ENCODE data around the gene ZNF771.
"Not testable (repeated sequence)": the region's sequence is repeated elsewhere in the genome, so short reads cannot be mapped to it uniquely, and the experiment has no call there.

The ZNF771 gene

DNA sequence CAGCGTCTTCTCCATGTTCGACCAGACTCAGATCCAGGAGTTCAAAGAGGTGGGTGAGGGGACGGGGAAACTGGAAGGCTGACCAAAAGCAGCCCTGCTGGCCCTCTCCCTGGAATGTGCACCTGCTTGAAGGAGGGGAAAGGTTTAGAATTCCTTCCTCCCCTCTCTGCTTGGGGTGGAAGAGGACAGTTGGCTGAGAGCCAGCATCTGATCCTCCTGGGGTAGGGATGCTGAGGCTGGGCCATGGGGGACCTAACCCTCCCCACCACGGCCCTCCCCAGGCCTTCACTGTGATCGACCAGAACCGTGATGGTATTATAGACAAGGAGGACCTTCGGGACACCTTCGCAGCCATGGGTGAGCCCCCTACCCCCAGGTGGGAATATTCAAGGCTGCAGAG, 31.5 kb upstream of the ZNF771 start:
- DNase-seq (ENCODE audit: low read depth in 2 of 2) = no peak

DNA sequence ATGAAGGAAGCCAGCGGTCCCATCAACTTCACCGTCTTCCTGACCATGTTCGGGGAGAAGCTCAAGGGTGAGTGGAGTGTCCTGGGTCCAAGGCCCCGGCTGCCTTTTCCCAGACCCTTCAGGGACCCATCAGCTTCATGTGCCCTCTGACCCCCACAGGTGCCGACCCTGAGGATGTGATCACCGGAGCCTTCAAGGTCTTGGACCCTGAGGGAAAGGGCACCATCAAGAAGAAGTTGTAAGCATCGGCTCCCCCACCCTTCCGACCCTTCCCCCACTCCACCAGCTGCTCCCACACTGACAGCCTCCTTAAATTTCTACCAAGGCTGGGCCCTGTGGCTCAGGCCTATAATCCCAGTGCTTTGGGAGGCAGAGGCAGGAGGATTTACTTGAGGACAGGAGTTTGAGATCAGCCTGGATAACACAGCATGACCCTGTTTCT, 30.9 kb upstream of the ZNF771 start:
- no peak for DNase-seq (ENCODE audit: low read depth in 2 of 2)

DNA sequence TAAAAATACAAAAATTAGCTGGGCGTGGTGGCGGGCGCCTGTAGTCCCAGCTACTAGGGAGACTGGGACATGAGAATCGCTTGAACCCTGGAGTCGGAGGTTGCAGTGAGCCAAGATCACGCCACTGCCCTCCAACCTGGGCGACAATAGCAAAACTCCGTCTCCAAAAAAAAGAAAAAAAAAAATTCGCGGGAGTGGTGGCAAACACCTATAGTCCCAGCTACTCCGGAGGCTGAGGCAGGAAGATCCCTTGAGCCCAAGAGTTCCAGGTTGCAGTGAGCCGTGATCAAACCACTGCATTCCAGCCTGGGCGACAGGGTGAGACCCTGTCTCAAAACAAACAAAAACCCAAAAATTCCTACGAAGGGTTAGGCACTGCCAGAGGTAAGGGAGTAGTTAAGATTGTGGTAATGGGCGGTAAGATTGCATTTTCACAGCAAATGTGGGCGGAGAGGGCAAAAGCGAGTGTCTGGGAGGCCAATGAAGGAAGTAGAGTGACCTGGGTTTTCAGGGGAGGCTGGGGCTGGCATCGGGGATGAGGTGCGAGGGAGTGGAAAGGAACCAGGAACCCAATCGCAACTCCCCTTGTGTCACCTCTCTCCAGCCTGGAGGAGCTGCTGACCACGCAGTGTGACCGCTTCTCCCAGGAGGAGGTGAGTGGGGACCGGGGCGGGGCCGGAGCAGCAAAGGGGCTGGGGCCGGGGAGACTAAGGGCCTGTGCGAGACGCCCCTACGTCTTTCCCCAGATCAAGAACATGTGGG, 30.2 kb upstream of the ZNF771 start:
- DNase-seq (ENCODE audit: low read depth in 2 of 2) = no peak

DNA sequence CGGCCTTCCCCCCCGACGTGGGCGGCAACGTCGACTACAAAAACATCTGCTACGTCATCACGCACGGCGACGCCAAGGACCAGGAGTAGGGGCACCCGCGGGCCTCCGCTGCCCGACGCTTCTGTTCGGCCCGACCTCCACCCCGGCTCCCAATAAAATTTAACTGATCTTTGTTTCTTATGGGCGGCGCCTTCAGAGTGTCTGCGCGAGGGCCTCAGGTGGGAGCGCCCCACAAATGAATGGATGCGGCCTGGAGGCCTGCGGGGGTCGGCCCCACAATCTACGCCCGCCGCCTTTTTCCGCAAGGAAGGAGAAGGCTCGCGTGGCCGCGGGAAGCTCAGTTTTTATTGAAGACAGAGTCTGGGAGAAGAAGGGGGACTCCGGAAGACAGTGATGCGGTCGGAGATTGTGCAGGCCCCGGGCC, 29.6 kb upstream of the ZNF771 start:
- DNase-seq (ENCODE audit: low read depth in 2 of 2) = peak; percentile 73 to 75

DNA sequence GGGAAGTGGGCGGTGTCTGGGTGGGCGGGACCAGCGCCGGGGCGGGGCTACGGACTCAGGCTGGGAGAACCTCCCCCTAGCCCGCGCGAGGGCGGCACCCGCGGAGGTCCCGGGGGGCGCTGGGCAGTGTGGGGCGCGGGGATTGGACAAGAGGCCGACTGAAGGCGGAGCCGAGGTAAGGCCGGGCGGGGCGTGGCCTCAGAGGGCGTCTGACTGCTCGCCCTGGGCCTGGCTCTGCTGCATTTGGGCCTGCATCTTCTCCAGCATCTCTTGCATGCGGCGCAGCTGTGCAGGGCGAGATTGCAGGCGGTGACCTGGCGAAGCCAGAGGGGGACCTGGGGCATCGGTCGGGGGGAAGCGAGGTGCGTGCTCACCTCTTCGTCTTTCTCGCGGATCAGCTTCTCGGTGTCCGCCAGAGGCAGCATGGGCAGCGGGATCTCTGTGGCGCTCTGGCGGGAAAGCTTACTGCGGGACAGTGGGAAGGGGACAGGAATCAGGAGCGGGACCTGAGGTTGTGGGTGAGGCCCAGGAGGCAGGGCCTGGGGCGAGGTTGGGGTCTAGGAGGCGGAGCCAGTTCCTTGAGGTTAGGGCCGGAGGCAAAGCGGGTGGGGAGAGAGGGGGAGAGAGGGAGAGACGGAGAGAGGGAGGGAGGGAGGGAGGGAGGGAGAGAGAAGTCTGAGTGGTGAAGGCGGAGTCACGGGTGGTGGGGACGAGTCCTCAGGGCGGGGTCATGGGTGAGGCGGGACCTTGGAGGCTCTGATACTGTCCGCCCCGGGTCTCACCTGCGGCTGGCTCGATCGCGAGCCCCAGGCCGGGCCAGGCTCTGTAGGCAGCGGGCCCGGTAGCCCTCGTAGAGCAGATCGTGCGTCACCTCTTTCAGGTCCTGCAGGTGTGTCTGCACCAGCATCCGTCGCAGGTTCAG, 28.9 kb upstream of the ZNF771 start:
- peak; percentile 99 for DNase-seq (ENCODE audit: low read depth in 2 of 2)

DNA sequence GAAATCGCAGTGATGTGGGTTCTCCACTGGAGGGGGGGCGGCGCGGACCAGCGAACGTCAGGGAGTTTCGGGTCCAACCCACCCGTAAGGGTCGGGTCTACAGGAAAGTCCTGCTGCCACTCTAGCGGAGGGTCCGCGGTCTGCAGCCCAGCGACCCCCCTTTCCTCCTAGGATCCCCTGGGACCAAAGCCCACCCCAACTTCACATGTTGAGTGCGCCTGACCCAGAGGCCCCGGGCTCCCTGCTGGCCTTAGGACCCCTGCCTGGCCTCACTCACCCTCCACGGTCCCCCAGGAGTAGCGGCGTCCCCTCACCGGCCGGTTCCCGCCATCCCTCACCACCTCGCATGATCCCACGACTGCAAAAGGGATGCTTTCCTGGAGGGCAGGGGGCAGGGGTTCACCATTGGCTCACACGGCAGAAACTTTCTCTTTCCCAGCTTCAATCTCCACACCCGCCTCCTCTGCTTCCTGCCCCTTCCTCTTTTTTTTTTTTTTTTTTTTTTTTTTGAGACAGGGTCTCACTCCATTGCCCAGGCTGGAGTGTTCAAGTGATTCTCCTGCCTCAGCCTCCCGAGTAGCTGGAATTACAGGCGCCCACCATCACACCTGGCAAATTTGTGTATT, 28.1 kb upstream of the ZNF771 start:
- no peak for DNase-seq (ENCODE audit: low read depth in 2 of 2)

DNA sequence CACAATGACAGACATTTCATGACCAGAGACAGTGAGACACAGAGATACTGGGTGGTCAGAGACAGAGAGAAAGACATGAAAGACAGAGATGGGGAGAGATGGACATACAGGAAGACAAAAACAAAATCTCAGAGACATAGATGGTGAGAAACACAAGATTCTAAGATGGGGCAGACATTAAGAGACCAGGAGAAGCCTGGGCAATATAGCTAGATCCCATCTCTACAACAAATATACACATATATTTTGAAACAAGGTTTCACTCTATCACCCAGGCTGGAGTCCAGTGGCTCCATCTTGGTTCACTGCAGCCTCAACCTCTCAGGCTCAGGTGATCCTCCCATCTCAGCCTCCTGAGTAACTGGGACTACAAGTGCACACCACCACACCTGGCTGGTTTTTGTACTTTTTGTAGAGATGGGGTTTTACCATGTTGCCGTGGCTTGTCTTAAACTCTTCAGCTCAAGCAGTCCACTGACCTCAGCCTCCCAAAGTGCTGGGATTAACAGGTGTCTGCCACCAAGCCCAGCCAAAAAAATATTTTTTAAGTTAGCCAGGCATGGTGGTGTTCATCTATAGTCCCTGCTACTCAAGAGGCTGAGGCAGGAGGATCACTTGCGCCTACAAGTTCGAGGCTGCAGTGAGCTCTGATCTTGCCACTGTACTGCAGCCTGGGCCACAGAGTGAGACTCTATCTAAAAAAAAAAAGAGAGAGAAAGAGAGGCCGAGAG, 27.2 kb upstream of the ZNF771 start:
- DNase-seq (ENCODE audit: low read depth in 2 of 2) = no peak

DNA sequence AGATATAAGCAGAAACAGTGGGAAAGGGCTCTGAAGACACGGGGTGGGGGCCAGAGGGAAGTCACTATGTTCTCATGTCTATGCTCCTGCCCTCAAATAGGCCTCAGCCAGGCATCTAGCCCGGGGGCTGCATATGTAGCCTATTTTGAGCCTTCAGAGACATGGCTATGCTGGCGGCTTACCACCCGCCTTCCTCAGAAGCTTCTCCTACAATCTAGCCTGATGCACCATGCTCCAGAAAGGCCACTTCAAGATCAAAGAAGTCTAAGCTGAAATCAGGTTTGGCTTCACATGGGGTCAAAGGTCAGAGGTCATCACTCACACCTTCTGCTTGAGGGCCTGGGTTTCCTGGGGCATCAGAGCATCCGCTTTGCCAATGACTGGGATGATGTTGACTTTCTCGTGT, 26.6 kb upstream of the ZNF771 start:
- no peak for DNase-seq (ENCODE audit: low read depth in 2 of 2)

DNA sequence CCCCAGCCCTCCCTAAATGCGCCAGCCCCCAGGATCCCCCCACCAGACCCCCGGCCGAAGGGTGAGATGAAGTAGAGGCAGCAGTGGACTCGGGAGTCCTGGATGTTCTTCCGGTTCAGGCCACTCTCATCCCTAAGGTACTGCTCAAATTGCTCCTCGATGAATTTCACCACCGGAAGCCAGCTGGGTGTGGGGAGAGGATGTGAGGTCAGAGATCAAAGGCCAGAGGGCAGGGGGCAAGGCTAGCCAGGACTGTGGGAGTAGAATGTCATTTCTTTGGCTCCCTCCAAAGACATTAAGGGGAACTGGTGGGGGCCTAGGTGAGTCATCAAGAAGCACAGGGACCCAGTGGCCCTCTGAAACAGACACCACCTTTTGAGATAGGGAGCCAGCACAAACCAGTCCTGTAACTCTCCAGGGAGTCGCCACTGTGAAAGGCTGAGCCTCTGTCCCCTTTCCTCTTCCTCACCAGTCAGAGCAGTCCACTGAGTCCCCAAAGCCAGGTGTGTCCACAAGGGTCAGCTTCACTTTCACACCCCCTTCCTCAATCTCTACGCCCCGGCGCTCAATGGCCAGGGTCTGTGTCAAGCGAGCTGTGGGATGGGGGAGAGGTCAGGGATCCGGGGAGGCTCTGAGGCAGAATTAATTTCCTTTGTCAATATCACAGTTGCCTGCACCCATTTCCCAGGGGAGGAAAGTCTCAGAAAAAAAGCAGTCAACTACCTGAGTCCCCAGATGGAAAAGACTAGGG, 25.9 kb upstream of the ZNF771 start:
- peak in 1 of 2 donors; percentile 30 for DNase-seq (ENCODE audit: low read depth in 2 of 2)

DNA sequence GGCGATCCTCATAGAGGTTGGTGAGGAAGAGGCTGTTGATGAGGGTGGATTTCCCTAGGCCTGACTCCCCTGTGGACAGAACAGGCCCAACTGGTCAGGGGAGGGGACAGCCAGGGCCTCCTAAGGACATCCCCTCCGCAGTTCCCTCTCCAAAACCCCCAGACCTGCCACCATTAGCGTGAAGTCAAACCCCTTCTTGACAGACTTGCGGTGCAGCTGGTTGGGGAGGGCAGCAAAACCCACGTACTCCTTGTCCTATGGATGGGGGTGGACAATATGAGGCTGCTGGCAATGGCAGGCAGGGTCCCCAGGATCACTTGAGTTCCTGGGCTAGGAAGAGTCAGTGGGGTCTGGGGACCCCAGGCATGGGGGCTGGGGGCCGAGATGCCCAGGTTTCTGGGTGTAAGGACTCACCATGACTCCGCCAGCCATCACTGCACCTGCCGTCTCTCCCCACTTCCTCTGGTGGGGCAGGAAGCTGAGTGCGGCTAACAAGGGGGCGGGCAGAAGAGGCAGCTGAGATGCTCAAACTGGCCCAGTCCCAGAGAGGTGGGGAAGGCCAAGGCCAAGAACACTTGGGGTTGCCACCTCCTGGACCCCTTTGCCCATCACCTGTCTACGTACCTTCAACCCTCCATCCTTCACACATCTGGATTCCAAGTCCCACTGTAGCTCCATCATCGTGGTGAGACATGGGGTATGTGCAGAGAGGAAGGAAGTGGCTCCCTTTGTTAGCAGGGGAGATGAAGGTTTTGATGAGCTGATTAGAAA, 25.1 kb upstream of the ZNF771 start, which contains the start of gene SEPTIN1:
SEPTIN1 (minus strand) TSS at position 451 of the 771 bp plus-strand sequence; CDS start at position 432, 19 bp downstream.
- peak; percentile 66 to 77 for DNase-seq (ENCODE audit: low read depth in 2 of 2)

DNA sequence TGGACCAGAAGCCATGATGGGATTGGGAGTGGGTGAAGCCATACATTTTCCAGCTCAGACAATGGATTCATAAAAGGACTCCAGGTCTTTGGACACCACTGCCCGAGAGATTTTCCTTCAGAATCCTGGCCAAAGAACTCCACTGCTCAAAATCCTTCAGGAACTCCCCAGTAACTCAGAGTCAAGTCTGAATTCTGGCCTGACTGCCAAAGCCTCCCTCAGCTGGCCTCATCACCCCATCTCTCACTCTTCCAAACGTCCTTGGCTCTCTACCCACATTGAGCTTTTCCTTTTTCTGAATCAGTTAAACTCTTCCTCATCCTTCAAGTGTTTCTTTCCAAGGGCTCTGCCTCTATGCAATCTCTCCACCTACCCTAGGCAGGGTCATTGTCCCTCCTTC, 23.9 kb upstream of the ZNF771 start:
- DNase-seq (ENCODE audit: low read depth in 2 of 2) = no peak

DNA sequence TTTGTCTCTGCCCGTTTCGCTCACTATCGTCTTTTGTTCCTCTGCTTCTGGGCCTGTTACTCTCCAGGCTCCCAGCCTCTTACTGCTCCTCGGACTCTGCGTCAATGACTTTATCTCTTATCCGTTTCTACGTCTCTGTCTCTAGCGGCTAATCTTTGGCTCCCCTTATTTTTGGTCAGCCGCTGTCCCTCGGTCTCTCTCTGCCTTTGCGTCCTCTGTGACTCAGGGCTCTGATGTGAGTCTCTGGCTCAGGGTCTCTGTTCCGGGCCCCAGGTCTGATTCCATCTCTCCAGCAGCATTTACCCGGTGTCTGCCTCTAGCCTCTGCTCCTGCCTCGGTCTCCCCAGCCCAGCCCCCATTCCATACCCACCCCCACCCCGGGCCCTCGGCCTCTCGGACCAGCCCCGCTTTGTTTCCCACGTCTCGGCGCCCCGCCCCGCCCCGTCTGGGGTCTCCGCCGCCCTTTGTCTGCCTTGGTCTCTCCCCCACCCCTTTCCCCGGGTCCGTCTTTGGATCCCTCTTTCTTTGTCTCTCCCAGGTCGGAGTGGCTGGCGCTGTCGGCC, 12.7 kb upstream of the ZNF771 start:
- no peak for DNase-seq (ENCODE audit: low read depth in 2 of 2)

DNA sequence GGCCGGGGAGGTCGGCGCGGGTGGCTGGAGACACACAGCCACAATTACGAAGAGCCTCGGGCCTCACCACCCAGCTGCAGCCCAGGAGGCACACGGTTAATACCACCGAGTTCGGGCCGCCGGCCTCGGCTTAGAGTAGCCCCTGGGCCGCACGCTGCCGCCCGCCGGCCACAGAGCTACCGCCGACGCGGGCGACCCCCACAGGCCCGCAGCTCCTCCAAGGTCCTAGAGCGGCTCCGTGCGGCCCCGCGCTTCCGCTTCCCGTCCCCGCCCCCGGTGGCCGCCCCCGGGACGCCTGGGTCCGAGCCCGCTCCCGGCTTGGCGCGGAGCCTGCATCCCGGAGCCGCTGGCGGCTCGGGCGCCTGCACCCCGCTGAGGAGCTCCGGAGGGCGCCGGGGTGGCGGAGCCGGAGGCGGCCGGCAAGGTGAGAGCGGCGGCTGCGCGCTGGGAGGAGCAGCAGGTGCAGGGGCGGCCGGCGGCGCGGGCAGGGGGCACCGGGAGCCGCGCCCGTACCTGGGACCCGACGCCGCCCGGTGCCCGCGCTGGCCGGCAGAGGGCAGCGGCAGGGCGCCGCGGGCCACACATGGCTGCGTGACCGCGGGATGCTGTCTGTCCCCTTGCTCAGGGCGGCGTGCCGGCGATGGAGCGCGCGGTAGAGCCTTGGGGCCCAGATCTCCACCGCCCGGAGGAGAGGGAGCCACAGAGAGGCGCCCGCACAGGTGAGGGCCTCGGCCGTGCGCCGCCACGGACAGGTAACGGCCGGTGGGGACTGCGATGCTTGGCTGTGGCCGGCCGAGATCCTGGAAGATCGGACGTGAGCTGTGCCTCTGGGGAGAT, 12.0 kb upstream of the ZNF771 start, which contains the start of gene ZNF48:
ZNF48 (plus strand) TSS at position 266 of the 837 bp plus-strand sequence; CDS start at position 641, 375 bp downstream.
- peak in 1 of 2 donors; percentile 47 for DNase-seq (ENCODE audit: low read depth in 2 of 2)

DNA sequence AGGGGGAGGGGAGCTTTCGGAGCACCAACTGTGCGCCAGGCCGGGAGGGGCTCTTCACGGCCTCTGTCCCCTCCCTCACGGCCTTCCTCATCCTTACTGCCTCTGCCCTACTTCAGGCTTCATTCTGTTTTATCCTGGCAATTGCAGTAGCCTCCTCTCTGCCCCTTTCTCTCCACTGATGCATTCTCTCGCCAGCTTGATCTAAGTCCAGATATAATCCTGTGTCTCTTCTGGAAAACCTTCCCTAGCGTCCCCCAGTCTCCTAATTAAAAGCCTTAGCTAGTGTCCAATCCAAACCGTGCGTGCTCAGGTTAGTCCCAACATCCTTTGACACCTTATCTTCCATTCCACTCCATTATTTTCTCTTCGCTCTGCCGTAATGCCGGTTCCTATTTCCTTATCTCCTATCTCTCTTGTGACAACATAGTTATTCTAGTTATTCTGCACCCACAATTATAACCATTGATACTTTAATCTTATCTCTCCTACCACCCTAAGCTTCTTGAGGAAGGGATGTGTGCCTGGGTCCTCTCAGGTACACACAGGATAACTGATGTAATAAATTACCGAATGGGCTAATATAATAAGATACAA, 11.3 kb upstream of the ZNF771 start:
- no peak for DNase-seq (ENCODE audit: low read depth in 2 of 2)

DNA sequence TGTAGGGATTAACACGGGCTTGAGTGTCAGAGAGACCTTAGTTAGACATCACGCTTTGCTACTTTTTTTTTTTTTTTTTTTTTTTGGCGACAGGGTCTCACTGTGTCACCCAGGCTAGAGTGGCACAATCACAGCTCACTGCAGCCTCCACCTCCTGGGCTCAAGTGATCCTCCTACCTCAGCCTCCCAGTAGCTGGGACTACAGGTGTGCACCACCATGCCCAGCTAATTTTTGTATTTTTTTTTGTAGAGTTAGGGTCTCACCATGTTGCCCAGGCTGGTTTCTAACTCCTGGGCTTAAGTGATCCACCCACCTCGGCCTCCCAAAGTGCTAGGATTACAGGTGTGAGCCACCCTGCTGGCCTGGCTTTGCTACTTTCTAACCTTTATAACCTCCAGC, 10.8 kb upstream of the ZNF771 start:
- DNase-seq (ENCODE audit: low read depth in 2 of 2) = not testable (repeated sequence)

DNA sequence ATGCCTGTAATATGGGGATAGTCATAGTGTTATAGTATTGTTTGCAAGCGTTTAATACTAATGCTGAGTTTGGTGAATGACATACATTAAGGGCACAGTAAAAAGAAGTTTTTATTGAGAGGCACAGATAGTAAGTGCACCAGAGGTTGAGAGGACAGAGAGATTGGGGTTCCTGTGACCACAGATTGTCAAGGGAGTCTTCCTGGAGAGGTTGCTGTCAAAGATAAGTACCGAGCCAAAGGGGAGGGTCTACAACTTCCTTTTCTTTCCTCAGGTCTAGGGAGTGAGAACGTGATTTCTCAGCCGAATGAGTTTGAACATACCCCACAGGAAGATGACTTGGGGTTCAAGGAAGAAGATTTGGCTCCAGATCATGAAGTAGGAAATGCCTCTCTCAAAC, 10.3 kb upstream of the ZNF771 start:
- no peak for DNase-seq (ENCODE audit: low read depth in 2 of 2)

DNA sequence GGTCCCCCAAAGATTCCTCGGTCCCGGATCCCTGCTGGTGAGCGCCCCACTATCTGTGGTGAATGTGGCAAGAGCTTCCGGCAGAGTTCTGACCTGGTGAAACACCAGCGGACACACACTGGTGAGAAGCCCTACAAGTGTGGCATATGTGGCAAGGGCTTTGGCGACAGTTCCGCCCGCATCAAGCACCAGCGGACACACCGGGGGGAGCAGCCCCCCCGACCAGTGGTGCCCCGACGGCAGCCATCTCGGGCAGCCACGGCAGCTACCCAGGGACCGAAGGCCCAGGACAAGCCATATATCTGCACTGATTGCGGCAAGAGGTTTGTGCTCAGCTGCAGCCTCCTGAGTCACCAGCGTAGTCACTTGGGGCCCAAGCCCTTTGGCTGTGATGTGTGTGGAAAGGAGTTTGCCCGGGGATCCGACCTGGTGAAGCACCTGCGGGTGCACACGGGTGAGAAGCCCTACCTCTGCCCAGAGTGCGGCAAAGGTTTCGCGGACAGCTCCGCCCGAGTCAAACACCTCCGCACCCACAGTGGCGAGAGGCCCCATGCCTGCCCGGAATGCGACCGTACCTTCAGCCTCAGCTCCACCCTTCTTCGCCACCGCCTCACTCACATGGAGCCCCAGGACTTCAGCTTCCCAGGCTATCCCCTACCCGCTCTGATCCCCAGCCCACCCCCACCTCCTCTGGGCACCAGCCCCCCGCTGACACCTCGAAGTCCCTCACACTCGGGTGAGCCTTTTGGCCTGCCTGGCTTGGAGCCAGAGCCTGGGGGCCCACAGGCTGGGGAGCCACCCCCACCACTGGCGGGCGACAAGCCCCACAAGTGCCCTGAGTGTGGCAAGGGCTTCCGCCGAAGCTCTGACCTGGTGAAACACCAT, 9.4 kb upstream of the ZNF771 start:
- DNase-seq (ENCODE audit: low read depth in 2 of 2) = no peak

Data from stimulated activated CD4-positive, alpha-beta T cell treated with anti-CD3 and anti-CD28 coated beads, Interleukin-4, amount 100 ng/mL, for 48 hours (primary cell).